ENCODE data around the gene MEI4.
"Not testable (repeated sequence)": the region's sequence is repeated elsewhere in the genome, so short reads cannot be mapped to it uniquely, and the experiment has no call there.

The MEI4 gene

GRCh38 chr6:77678048-77678447, 25.2 kb downstream of the MEI4 start:
- DNase-seq (ENCODE audit: low read depth), result no peak

DNA sequence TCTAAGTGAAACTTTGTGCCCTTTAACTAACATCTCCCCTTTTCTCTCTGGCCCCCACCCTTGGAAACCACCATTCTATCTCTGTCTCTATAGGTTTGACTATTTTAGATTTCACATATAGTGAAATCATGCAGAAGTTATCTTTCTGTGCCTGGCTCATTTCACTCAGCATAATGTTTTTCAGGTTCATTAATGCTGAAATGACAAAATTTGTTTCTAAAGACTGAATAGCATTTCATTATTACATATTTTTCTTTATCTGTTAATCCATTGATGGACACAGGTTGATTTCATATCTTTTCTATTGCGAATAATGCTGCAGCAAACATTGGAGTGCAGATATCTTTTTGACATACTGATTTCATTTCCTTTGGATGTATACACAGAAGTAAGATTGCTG, 30.7 kb downstream of the MEI4 start:
- DNase-seq (ENCODE audit: low read depth), result no peak

DNA sequence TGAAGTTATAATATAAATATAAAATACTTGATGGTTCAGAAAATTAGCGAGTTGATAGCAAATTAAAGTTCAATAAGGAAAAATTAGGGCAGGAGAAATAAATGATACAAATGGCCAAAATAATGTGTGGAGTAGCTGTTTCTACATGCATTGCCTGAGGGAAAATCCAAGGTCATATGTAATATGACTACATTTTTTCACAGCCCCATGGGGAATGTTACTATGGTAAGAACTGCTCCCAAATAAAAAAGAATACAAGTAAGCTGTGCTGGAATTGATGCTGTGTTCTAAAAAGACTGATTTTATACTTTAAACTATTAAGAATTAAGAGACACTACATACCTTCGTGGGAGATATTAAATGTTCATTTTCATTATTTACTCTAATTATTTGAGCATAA, 34.1 kb downstream of the MEI4 start:
- no peak for DNase-seq (ENCODE audit: low read depth)

DNA sequence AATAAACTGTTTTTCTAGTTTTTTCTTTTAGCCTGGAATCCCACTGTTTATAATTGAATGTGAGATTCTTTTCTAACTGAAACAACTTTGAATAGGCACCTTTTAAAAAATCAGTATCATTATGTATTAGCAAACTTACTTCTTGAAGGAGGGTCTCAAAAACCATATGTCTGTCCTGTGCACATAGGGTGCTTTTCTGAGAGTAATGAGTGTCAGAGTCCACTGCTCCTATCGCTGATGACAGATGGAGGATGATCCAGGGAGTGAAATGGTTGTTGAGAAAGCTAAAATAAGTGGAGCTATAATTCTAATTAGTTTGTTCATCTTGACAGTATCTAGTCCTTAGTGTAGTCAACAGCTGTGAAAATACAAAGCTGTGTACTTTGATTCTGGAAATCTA, 35.8 kb downstream of the MEI4 start:
- no peak for DNase-seq (ENCODE audit: low read depth)

DNA sequence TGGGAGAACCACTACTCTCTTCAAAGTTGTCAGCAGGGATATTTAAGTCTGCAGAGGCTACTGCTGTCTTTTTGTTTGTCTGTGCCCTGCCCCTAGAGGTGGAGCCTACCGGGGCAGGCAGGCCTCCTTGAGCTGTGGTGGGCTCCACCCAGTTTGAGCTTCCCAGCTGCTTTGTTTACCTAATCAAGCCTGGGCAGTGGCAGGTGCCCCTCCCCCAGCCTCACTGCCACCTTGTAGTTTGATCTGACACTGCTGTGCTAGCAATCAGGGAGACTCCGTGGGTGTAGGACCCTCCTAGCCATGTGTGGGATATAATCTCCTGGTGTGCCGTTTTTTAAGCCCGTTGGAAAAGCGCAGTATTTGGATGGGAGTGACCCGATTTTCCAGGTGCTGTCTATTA, 47.3 kb downstream of the MEI4 start:
- DNase-seq (ENCODE audit: low read depth), result not testable (repeated sequence)

DNA sequence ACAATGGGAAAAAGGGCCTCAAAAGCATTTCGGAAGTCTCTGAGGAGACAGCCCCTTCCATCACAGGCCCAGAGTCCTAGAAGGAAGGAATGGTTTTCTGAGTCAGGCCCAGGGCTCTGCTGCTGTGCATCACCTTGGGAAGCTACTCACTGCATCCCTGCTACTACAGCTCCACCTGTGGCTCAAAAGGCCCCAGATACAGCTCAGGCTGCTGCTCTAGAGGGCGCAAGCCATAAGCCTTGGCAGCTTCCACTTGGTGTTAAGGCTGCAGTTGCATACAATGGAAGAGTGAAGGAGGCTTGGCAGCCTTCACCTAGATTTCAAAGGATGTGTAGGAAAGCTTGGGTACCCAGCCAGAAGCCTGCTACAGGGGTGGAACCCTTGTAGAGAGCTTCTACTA, 54.8 kb downstream of the MEI4 start:
- DNase-seq (ENCODE audit: low read depth), result no peak

GRCh38 chr6:77715588-77715987, 62.7 kb downstream of the MEI4 start:
- DNase-seq (ENCODE audit: low read depth), result no peak

DNA sequence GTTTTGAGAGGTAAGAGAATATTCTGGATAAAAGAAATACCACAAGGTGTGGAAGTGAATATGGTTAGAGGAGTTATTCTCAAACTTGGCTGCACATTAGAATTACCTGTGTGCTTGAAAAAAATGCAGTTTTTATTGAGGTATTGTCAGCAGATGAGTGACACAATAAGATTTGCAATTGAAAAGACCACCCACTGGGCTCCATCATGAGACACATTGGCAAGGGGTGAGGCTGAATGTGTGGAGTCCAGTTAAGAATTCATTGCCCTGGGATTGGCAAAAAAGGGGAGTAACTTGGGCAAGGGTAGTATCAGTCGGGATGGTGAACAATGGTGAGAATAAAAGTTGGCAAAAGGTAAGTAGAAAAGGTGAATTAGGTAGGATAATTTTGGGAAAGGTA, 63.5 kb downstream of the MEI4 start:
- no peak for DNase-seq (ENCODE audit: low read depth)

DNA sequence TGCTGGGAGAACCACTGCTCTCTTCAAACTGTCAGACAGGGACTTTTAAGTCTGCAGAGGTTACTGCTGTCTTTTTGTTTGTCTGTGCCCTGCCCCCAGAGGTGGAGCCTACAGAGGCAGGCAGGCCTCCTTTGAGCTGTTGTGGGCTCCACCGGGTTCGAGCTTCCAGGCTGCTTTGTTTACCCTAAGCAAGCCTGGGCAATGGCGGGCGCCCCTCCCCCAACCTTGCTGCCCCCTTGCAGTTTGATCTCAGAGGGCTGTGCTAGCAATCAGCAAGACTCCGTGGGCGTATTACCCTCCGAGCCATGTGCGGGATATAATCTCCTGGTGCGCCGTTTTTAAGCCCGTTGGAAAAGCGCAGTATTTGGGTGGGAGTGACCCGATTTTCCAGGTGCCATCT, 83.2 kb downstream of the MEI4 start:
- DNase-seq (ENCODE audit: low read depth), result not testable (repeated sequence)

- DNase-seq (ENCODE audit: low read depth), result no peak
Measured at GRCh38 chr6:77740380-77740779, 87.5 kb downstream of the MEI4 start.

GRCh38 chr6:77752156-77752555, 99.3 kb downstream of the MEI4 start:
- DNase-seq (ENCODE audit: low read depth), result not testable (repeated sequence)

GRCh38 chr6:77762386-77762785, 109.5 kb downstream of the MEI4 start:
- DNase-seq (ENCODE audit: low read depth), result no peak

GRCh38 chr6:77763124-77763523, 110.3 kb downstream of the MEI4 start:
- no peak for DNase-seq (ENCODE audit: low read depth)

DNA sequence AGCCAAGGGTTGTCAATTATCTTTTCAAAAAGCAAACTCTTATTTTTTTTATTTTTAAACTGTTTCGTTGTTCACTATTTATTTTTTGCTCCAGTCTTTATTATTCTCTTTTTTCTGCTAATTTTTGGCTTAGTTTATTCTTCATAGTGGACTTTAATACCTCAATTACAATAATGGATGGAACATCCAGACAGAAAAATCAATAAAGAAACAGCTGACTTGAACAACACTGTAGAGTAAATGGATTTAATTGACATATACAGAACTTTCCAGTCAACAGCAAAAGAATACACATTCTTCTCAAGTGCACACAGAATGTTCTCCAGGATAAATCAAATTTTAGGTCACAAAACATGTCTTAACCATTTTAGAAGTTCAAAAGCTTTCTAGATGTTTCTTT, 111.5 kb downstream of the MEI4 start:
- DNase-seq (ENCODE audit: low read depth), result no peak

DNA sequence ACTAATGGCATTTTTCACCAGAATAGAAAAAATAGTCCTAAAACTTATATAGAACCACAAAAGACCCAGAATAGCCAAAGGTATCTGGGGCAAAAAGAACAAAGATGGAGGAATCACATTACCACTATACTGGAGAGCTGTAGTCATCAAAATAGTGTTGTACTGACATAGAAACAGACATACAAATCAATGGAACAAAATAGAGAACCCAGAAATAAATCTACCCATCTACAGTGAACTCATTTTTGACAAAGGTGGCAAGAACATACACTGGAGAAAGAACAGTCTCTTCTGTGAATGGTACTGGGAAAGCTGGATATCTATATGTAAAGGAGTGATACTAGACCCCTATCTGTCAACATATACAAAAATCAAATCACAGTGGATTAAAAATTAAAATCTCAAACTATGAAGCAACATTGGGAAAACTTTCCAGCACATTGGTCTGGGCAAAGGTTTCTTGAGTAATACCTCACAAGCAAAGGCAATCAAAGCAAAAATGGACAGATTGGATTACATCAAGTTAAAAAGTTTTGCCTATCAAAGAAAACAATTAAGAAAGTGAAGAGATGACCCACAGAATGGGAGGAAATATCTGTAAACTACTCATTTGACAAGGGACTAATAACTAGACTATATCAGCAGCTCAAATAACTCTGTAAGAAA, 120.5 kb downstream of the MEI4 start:
- no peak for DNase-seq (ENCODE audit: low read depth)

DNA sequence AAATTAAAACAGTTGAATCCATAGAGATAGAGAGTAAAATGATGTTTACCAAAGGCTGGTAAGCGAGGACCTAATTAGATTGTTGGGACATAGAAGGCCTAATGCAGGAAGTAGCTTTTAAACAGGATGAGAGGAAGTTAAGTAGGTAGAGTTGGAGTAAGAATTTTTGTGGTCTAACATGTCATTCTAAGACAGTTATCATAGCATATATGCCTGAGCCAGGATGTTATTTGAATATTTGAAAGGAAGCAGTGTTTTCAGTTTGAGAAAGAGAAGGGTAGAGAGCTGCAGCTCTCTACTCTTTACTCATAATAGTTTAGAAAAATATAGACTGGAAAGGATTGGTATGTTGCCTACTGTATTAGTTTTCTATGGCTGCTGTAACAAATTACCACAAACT, 121.6 kb downstream of the MEI4 start:
- DNase-seq (ENCODE audit: low read depth), result no peak

DNA sequence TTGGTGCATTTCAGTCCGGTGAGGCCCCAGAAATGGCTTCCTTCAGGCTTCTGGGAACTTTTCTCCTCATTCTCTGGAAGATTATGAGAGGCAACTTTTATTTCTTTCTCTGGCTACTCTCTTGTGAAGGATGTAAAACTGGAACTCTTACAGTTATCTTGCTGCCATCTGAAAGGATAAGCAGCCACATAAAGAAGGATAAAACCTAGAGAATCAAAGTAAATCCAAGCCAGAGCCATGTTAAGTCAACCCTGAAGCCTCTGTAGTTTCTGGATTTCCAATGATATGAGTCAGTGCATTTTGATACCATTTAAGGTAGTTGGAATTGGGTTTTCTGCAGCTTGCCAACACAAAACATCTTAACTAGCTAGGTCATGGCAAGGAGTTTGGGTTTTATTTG, 123.6 kb downstream of the MEI4 start:
- no peak for DNase-seq (ENCODE audit: low read depth)

DNA sequence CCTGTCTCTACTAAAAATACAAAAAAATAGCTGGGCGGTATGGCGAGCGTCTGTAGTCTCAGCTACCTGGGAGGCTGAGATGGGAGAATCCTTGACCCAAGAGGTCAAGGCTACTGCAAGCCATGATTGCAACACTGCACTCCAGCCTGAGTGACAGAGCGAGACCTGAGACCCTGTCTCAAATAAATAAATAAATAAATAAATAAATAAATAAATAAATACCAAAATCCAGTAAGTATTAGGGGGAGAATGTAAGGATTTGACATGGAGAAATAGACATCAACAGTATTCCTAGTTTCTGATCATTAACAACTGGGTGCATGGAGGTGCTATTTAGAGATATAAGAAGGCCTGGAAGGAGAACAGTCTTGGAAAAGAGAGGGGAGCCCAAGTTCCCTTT, 125.7 kb downstream of the MEI4 start:
- DNase-seq (ENCODE audit: low read depth), result no peak

DNA sequence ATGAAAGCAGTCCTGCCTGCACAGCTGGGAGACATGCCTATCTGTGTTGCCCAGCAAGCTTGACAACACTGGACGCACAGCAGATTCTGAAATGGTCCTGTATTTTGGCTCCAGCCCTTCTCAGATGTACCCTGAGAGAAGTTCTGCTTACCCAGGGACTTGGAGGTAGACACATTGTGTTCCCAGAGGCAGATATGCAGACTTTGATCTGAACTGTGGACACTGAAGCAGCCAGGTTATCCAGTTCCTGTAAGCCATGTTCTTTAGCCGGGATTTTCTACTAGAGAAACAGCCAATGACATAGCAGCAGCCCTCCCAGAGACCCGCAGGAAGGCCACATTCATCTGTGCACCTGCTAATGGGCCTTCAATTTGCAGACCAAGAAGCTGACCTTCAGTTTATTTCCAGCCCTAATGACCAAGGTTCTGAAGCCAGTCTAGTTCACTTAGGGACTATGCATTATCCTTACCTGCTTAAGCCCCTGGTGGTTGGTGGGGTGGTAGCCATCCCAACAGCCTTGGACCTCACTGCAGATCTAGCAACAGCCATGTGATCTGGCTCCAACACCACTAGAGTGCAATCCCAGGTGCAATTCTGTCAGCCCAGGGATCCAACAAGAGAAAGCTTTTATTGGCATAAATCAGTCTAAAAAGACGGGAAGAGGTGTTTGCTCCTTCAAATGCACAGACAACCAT, 134.2 kb downstream of the MEI4 start:
- DNase-seq (ENCODE audit: low read depth), result no peak

- DNase-seq (ENCODE audit: low read depth), result no peak
Measured at GRCh38 chr6:77796824-77797809, 144.3 kb downstream of the MEI4 start.

GRCh38 chr6:77812304-77812703, 159.5 kb downstream of the MEI4 start:
- DNase-seq (ENCODE audit: low read depth), result no peak

DNA sequence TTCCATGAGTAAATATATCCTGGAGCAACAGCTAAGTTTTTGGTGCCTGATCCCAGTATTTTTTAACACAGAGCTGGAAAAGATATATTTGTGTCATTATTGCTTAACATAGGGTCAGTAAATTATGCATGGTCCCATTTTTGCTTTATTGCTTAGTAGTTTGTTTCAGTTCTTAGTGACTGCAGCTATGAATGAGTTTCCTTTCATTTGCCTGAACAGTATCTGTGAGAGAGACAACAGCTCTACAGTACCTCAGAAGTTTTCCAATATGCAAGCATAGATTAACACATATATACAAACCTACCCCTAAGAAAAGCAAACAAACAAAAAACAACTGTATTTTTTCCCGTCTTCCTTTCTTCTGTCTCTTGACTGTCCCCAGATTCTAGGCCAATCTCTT, 160.3 kb downstream of the MEI4 start:
- DNase-seq (ENCODE audit: low read depth), result no peak

DNA sequence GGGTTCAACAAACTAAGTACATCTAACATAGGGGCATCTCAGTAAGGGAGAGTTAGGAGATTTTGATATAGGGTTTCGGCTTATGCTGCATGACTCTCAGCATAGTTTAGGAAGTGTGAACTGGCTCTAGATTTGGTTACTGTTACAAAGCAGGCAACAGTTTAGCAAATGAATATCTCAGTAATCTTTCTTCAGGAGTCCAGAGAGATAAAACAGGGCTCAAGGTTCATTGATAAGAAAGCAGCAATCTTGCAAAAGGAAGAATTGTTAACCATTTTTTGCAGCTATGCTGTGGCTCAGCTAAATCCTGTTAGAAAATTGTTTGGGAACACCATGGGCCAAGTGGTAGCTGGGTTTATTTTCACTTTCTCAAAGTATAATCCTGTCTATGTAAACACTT, 161.3 kb downstream of the MEI4 start:
- no peak for DNase-seq (ENCODE audit: low read depth)
